HG03432 (cell line): ENCODE results near the gene POTEJ.
"Not testable (repeated sequence)": the region's sequence is repeated elsewhere in the genome, so short reads cannot be mapped to it uniquely, and the experiment has no call there.

ENCODE experiments used
- ATAC-seq: cut with Tn5 transposase; IDR thresholded peaks from one replicate; pipeline ENCODE4 v1.9.1; 2021; ENCODE audit warnings: mild to moderate bottlenecking, moderate library complexity; ENCODE audit not compliant: unreplicated experiment

POTEJ gene

GRCh38 chr2:130611140-130611539 lies at the start of gene POTEJ:
Gene POTEJ (plus strand): TSS chr2:130611440. CDS start chr2:130611533, 93 bp downstream.
- ATAC-seq = not testable (repeated sequence)

GRCh38 chr2:130566165-130566564 lies 45.1 kb upstream of the POTEJ start:
- ATAC-seq = not testable (repeated sequence)

- ATAC-seq = not testable (repeated sequence)
Observed at GRCh38 chr2:130571929-130572328, 39.3 kb upstream of the POTEJ start.

GRCh38 chr2:130574230-130574629 lies 37.0 kb upstream of the POTEJ start:
- not testable (repeated sequence) for ATAC-seq

- not testable (repeated sequence) for ATAC-seq
Observed at GRCh38 chr2:130576209-130576784, 34.9 kb upstream of the POTEJ start.

GRCh38 chr2:130577559-130577958 lies 33.7 kb upstream of the POTEJ start:
- not testable (repeated sequence) for ATAC-seq

- ATAC-seq = not testable (repeated sequence)
Observed at GRCh38 chr2:130579121-130579520, 32.1 kb upstream of the POTEJ start.

GRCh38 chr2:130581491-130581890 lies 29.7 kb upstream of the POTEJ start:
- ATAC-seq = not testable (repeated sequence)

GRCh38 chr2:130582970-130583369 lies 28.3 kb upstream of the POTEJ start:
- ATAC-seq = not testable (repeated sequence)

GRCh38 chr2:130583582-130583981 lies 27.7 kb upstream of the POTEJ start:
- ATAC-seq = not testable (repeated sequence)

GRCh38 chr2:130584726-130585125 lies 26.5 kb upstream of the POTEJ start:
- not testable (repeated sequence) for ATAC-seq

- ATAC-seq = peak; percentile 95
Observed at GRCh38 chr2:130588688-130589458, 22.4 kb upstream of the POTEJ start.

GRCh38 chr2:130590170-130590841 lies 20.9 kb upstream of the POTEJ start:
- not testable (repeated sequence) for ATAC-seq

GRCh38 chr2:130590842-130591359 lies 20.3 kb upstream of the POTEJ start:
- ATAC-seq = not testable (repeated sequence)

GRCh38 chr2:130592791-130593414 lies 18.3 kb upstream of the POTEJ start:
- not testable (repeated sequence) for ATAC-seq

- not testable (repeated sequence) for ATAC-seq
Observed at GRCh38 chr2:130594011-130594410, 17.2 kb upstream of the POTEJ start.

GRCh38 chr2:130596757-130597156 lies 14.5 kb upstream of the POTEJ start:
- ATAC-seq = not testable (repeated sequence)

GRCh38 chr2:130597994-130598393 lies 13.2 kb upstream of the POTEJ start:
- not testable (repeated sequence) for ATAC-seq

- not testable (repeated sequence) for ATAC-seq
Observed at GRCh38 chr2:130598463-130598862, 12.8 kb upstream of the POTEJ start.

GRCh38 chr2:130599393-130599792 lies 11.8 kb upstream of the POTEJ start, which contains the start of gene CFC1:
Gene CFC1 (minus strand): TSS chr2:130599575. CDS start chr2:130599287, 288 bp downstream.
- ATAC-seq = not testable (repeated sequence)

- not testable (repeated sequence) for ATAC-seq
Observed at GRCh38 chr2:130599926-130600325, 11.3 kb upstream of the POTEJ start.
